RPMI8226 (cell line): Measurements from ENCODE around the gene CAMK2G.
"Not testable (repeated sequence)": the region's sequence is repeated elsewhere in the genome, so short reads cannot be mapped to it uniquely, and the experiment has no call there.

Experiments
- DNase-seq: peaks from one replicate; pipeline ENCODE4 v3.0.0-alpha.2; 2015

The CAMK2G gene

GRCh38 chr10:73788864-73789658 lies 85.3 kb downstream of the CAMK2G start:
- no peak for DNase-seq

DNA sequence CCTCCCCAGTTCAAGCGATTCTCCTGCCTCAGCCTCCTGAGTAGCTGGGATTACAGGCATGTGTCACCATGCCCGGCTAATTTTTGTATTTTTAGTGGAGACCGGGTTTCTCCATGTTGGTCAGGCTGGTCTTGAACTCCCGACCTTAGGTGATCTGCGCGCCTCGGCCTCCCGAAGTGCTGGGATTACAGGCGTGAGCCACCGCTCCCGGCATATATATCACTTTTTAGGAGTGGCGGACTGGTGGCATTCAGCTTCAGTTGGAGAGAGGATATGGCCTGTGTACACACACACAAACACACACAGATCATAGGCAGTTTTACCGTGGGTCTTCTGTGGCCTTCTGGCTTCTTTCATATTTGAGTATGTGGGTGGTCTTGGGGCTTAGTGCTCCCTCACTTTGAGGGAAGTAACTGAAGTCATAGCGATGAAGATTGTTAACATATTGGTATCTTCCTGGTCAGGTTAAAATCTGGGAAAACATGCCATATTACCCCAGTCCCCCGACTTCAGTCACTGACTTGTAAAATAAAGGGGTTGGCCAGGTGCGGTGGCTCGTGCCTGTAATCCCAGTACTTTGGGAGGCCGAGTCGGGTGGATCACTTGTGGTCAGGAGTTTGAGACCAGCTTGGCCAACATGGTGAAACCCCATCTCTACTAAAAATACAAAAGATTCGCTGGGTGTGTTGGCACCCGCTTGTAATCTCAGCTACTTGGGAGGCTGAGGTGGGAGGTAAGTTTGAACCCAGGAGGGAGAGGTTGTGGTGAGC lies 87.1 kb downstream of the CAMK2G start:
- DNase-seq = not testable (repeated sequence)

DNA sequence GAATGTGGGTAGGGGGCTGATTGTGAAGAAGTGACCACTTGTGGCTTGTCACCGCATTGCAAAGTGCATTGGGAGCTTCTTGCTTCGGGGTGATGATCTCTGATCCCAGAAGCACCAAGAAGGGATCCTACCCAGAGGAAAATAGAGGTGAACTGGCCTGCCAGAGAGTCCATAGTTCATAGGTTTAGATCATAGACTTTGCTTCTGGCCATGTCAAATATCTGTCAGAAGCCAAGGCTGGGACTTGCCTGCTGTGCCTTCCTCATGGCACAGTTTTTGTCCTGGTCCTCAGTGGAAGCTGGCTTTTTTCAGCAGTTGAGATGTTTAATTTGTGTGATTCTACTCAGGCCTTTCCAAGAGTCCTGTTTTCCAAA lies 87.9 kb downstream of the CAMK2G start:
- DNase-seq = no peak

GRCh38 chr10:73785721-73786511 lies 88.4 kb downstream of the CAMK2G start:
- no peak for DNase-seq

DNA sequence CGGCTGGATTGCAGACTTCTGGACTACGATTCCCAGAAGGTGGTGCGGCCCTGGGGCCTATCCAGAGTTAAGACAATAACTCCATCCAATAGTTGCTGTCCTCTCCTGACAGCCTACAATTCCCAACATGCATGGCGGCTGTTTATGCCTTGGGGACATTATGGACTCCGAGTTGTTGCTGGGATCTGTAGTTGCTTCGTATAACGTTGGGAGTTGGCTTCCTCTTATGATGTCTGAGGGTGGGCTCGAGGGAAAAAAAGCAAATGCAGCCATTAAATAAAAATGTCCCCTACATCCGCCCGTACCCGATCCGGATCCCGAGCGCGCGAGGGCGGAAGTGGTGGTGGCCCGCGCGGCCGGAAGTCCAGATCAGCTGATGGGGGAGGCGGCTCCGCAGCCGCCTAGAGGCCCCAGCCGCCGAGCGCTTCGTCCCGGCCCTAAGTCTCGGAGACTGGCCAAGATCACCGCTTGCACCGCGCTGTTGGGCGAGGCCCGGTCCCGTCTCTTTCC lies 89.1 kb downstream of the CAMK2G start, which contains the start of gene ZSWIM8:
Gene ZSWIM8, plus strand, starts transcription at position 396 of the 510 bp plus-strand sequence. CDS start 273 bp downstream, outside the sequence.
- DNase-seq = peak; percentile 86

- DNase-seq = no peak
Observed at GRCh38 chr10:73782749-73783085, 91.6 kb downstream of the CAMK2G start.

DNA sequence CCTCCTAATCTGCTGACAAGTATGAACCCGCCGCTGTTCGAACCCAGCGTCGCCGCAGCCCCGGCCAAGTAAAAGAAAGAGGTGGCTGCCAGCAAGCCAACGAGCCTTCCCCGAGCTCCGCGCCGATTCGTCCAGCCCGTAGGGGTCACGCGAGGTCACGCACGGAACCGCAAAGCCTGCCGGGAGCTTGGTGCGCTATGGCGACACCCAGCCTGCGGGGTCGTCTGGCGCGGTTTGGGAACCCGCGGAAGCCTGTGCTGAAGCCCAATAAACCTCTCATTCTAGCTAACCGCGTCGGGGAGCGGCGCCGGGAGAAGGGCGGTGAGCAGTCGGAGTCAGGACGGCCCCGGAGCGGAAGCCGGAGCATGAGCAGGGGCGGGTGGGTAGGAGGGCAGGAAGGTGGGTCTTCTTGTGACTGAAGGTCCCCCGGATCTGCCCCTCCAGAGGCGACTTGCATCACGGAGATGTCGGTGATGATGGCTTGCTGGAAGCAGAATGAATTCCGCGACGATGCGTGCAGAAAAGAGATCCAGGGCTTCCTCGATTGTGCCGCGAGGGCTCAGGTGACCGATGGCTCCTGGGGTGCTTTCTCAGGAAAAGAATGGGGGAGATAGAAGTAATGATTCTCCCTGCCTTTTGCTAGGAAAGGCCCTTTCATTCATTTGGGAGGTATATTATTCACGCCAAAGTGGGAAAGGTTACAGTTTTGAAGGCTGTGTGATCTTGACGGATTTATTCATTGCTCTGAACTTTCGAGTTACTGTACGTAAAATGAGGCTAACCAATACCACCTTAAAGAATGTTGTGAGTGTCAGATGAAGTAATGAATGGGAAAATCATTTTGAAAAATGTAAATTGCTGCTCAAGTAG lies 92.2 kb downstream of the CAMK2G start, which contains the start of gene CHCHD1:
Gene CHCHD1, plus strand, starts transcription at position 170 of the 870 bp plus-strand sequence. Its CDS starts 28 bp downstream, at position 198.
- DNase-seq = peak; percentile 90

GRCh38 chr10:73781548-73781878 lies 92.8 kb downstream of the CAMK2G start:
- no peak for DNase-seq

DNA sequence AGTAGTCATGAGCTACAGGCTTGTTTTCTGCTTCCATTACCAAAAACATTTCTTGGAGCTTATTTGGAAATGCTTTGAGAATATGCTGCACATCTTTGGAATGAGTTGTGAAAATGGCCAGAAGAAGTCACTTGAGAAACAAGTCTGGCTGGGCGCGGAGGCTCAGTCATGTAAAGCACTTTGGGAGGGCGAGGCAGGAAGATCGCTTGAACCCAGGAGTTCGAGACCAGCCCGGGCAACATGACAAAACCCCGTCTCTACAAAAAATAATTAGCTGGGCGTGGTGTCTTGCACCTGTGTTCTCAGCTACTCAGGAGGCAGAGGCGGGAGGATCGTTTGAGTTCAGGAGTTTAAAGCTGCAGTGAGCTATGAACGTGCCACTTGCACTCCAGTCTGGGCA lies 93.4 kb downstream of the CAMK2G start:
- DNase-seq = peak; percentile 43

- no peak for DNase-seq
Observed at GRCh38 chr10:73780301-73780700, 94.1 kb downstream of the CAMK2G start.

DNA sequence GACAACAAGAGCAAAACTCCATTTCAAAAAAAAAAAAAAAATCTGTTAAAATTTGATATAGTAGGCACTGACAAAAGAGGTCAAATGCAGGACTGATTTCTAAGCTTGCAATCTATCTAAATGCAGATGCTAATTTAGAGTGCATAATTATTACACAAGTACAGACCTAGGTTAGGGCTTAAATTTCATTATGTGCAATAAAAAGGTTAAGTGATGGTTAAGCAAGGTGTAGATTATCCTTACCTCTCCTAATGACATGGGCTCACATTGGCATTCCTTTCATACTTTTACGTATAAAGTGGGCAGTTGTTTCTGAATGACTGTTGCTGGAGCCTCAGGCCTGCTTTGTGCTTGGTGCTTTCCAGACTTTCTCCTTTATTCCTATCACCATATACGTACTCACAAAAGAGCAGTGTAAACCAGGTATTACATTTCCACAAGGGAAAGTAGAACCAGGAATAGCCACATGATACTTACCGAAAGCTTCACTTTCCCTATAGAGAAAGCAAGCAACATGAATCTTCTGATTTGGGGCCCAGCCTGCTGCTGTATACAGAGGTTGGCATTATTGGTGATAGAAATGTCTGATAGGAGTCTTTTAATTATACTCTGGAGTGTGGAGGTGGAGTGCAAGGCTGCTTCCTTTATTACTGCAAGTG lies 94.7 kb downstream of the CAMK2G start:
- no peak for DNase-seq

- DNase-seq = no peak
Observed at GRCh38 chr10:73779018-73779417, 95.3 kb downstream of the CAMK2G start.

- DNase-seq = peak; percentile 31
Observed at GRCh38 chr10:73774637-73775036, 99.7 kb downstream of the CAMK2G start.

GRCh38 chr10:73773152-73773879 lies 101.0 kb downstream of the CAMK2G start:
- DNase-seq = peak; percentile 44

DNA sequence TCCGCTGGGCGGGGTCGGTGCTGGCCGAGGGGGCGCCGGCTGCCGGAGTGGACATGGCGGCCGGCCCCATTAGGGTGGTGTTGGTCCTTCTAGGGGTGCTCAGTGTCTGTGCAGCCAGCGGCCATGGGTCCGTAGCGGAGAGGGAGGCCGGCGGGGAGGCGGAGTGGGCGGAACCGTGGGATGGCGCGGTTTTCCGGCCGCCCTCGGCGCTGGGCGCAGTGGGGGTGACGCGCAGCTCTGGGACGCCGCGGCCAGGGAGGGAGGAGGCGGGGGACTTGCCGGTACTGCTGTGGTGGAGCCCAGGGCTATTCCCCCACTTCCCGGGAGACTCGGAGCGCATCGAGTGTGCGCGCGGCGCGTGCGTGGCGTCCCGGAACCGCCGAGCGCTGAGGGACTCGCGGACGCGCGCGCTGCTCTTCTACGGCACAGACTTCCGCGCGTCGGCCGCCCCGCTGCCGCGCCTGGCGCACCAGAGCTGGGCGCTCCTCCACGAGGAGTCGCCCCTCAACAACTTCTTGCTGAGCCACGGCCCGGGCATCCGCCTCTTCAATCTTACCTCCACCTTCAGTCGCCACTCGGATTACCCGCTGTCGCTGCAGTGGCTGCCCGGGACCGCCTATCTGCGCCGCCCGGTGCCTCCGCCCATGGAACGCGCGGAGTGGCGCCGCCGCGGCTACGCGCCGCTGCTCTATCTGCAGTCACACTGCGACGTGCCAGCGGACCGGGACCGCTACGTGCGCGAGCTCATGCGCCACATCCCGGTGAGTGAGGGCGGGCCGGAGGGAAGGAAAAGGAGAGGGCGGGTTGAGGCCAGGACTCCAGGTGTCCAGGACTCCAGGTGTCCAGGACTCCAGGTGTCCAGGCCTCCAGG lies 101.8 kb downstream of the CAMK2G start:
- peak; percentile 70 for DNase-seq

DNA sequence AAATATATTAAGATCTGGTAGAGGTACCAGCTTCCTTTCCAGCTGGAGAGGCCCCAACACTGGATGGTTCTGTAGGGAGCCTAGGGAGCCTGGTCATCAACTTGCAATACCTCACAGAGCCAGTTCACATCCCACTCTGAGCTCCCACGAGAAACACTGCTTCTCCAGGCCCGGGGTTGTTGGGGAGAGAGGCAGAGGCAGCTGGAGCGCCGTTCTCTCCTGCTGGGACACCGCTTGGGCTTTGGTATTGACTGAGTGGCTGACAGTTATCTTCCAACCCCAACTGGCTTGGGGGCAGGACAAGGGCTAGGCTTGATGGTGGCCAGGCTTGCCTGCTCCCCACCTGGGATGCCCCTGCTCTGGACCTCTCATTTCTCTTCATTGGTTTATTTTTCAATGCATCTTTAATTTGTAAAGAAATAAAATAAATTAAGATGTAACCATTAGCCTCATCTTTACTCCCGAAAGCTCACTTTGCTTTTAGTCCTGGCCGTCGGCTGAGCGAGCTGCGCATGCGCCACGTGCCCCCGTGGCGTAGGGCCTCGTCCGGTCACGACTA lies 102.6 kb downstream of the CAMK2G start:
- peak; percentile 71 for DNase-seq

DNA sequence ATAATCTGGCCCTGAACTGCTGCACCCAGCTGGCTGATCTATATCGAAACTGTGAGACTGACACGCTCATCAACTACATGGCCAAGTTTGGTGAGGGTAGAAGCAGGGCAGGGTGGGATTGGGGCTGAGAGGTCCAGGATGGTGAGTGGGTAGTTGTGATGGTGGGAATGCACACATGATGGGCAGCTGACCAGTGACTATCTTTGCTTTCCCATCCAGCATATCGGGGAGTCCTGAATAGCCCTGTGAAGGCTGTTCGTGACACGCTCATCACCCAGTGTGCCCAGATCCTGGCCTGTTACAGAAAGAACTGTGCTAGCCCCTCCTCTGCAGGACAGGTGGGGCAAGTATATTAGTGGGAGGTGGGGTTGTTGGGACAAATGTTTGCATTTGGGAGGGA lies 105.0 kb downstream of the CAMK2G start:
- DNase-seq = no peak

GRCh38 chr10:73768881-73769280 lies 105.5 kb downstream of the CAMK2G start:
- no peak for DNase-seq

- DNase-seq = no peak
Observed at GRCh38 chr10:73765066-73765465, 109.3 kb downstream of the CAMK2G start.

DNA sequence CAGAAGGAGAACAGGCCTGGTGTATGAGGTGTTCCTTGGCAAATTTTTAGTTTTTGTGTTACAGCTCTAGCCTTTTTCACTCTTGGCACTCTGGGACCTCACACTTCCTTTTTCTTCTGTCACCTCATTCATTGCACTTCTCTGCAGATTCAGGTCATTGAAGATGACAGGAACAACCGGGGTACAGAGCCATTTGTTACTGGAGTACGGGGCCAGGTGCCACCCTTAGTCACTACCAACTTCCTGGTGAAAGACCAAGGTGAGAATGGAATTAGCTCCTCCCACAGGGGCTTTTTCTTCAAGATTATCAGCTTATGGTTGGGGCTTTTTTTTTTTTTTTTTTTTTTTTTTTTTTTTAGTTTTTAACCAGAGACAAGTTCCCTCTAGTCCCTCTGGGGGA lies 111.0 kb downstream of the CAMK2G start:
- no peak for DNase-seq
